GM12878 (cell line): ENCODE data around the gene ISLR. TPM values are rescaled to one million over a fixed set of nuclear protein-coding genes. Genes with fewer than 3 reads are reported as not detected.

Experiments used
- ATAC-seq: fragments of 200-7000 bp; cut with Tn5 transposase; 3 replicates; pipeline ENCODE4 v1.9.1; 2020; ENCODE audit warnings: mild to moderate bottlenecking, moderate library complexity
- BruUV-seq: library from RNA; stranded (reverse); fragments of 400-500 nt; replicated peaks from 2 replicates; lab custom pipeline; 2021; lab: Mats Ljungman, UMichigan
- CTCF ChIA-PET: fragments of 300-600 bp; sonication (Branson Sonifier 250); formaldehyde crosslinking; extraction: SDS; loops from one replicate; lab custom pipeline; 2021; ENCODE audit warnings: inconsistent platforms; lab: Yijun Ruan, JAX
- POLR2A ChIA-PET: fragments of 350-600 bp; formaldehyde crosslinking; extraction: SDS; loops from one replicate; lab custom pipeline; 2021; ENCODE audit warnings: inconsistent platforms; lab: Charles Lee
- RAD21 ChIA-PET: fragments of 300-600 bp; sonication (Branson Sonifier 250); formaldehyde crosslinking; loops from one replicate; lab custom pipeline; 2023; ENCODE audit warnings: antibody characterized with exemption; ENCODE audit not compliant: unreplicated experiment; lab: Charles Lee
- SMC1A ChIA-PET: fragments of 300-600 bp; sonication (Branson Sonifier 250); formaldehyde crosslinking; loops from one replicate; lab custom pipeline; 2023; ENCODE audit not compliant: unreplicated experiment, uncharacterized antibody; lab: Charles Lee
- DNase-seq: peaks from one replicate; pipeline ENCODE4 v3.0.0-alpha.2; 2011; ENCODE audit warnings: low read depth, low spot score
- FAIRE-seq: peaks from 3 replicates; lab custom pipeline; 2011; peaks lifted over from hg19 to GRCh38; lab: Jason Lieb, UNC
- H2AFZ ChIP-seq: 2 replicates; pipeline ENCODE4 v1.6.0; 2011; ENCODE audit warnings: low read depth, low read length, control low read depth; ENCODE audit not compliant: control insufficient read depth
- H3K27ac ChIP-seq: 2 replicates; pipeline ENCODE4 v1.5.1; 2011; ENCODE audit warnings: control low read depth; ENCODE audit not compliant: control insufficient read depth, insufficient read depth
- H3K27me3 ChIP-seq, 2 experiments: replicated peaks in 1 of 2; 2 replicates each; pipeline versions ENCODE4 v1.6.0 to v1.6.1; 2011; ENCODE audit warnings: low read length in 1 of 2; ENCODE audit not compliant: control insufficient read depth in 2 of 2, insufficient read depth in 2 of 2
- H3K36me3 ChIP-seq, 2 experiments: 2 replicates each; pipeline ENCODE4 v1.5.1; 2011; ENCODE audit warnings: low read length in 1 of 2; ENCODE audit not compliant: control insufficient read depth in 2 of 2, insufficient read depth in 2 of 2
- H3K4me1 ChIP-seq: 2 replicates; pipeline ENCODE4 v1.6.1; 2011; ENCODE audit warnings: mild to moderate bottlenecking, low read length, moderate library complexity, mixed read lengths; ENCODE audit not compliant: control insufficient read depth, insufficient read depth
- H3K4me2 ChIP-seq: 2 replicates; pipeline ENCODE4 v1.6.0; 2011; ENCODE audit warnings: control low read depth; ENCODE audit not compliant: control insufficient read depth, insufficient read depth
- H3K4me3 ChIP-seq: fragments of 200-600 bp; sonication (generic); 2 replicates; pipeline ENCODE4 v1.5.1; 2016
- H3K79me2 ChIP-seq: 2 replicates; pipeline ENCODE4 v1.6.0; 2011; ENCODE audit warnings: low read length; ENCODE audit not compliant: control insufficient read depth, insufficient read depth
- H3K9ac ChIP-seq: 2 replicates; pipeline ENCODE4 v1.8.0; 2011; ENCODE audit warnings: low read length, control low read depth, mixed read lengths; ENCODE audit not compliant: control insufficient read depth, insufficient read depth
- H3K9me3 ChIP-seq: replicated peaks from 3 replicates; pipeline ENCODE4 v1.5.1; 2011; ENCODE audit warnings: mild to moderate bottlenecking, low read length; ENCODE audit not compliant: control insufficient read depth, insufficient read depth
- H4K20me1 ChIP-seq: 2 replicates; pipeline ENCODE4 v1.6.0; 2011; ENCODE audit not compliant: control insufficient read depth, insufficient read depth
- BRCA1 ChIP-seq: IDR thresholded peaks from 2 replicates; pipeline ENCODE4 v1.6.1; 2011; ENCODE audit warnings: low read depth, low read length, improper control_type of control experiment
- CBFB ChIP-seq: IDR thresholded peaks from 2 replicates; pipeline ENCODE4 v1.6.1; 2016; ENCODE audit warnings: antibody characterized with exemption, low read depth
- CBX3 ChIP-seq: fragments of 200-600 bp; sonication (generic); IDR thresholded peaks from 2 replicates; pipeline ENCODE4 v1.6.1; 2016; ENCODE audit warnings: low read depth, borderline replicate concordance
- CHD2 ChIP-seq: IDR thresholded peaks from 2 replicates; pipeline ENCODE4 v1.6.1; 2011; ENCODE audit warnings: low read depth, low read length, improper control_type of control experiment, borderline replicate concordance
- CREM ChIP-seq: IDR thresholded peaks from 2 replicates; pipeline ENCODE4 v1.6.1; 2014; ENCODE audit warnings: antibody characterized with exemption, low read depth
- IKZF1 ChIP-seq: fragments of 450-650 bp; conservative IDR thresholded peaks from 2 replicates; pipeline ENCODE4 v1.6.1; 2017; ENCODE audit warnings: antibody characterized with exemption, mild to moderate bottlenecking
- KLF5 ChIP-seq: fragments of 450-650 bp; IDR thresholded peaks from 2 replicates; pipeline ENCODE4 v1.6.1; 2014; ENCODE audit warnings: mild to moderate bottlenecking; ENCODE audit not compliant: partially characterized antibody
- LARP7 ChIP-seq: fragments of 450-650 bp; IDR thresholded peaks from 2 replicates; pipeline ENCODE4 v1.6.1; 2017; ENCODE audit warnings: mild to moderate bottlenecking
- NFYA ChIP-seq: IDR thresholded peaks from 2 replicates; pipeline ENCODE4 v1.6.1; 2011; ENCODE audit warnings: low read depth, mild to moderate bottlenecking, low read length, improper control_type of control experiment, borderline replicate concordance
- POLR2AphosphoS5 ChIP-seq: IDR thresholded peaks from 2 replicates; pipeline ENCODE4 v1.6.1; 2011; ENCODE audit warnings: mild to moderate bottlenecking, low read length, inconsistent platforms
- SIX5 ChIP-seq: IDR thresholded peaks from 2 replicates; pipeline ENCODE4 v1.6.1; 2011; ENCODE audit warnings: mild to moderate bottlenecking, low read depth, low read length, moderate library complexity; ENCODE audit not compliant: severe bottlenecking
- TBL1XR1 ChIP-seq: IDR thresholded peaks from 2 replicates; pipeline ENCODE4 v1.6.1; 2012; ENCODE audit warnings: low read depth, low read length, improper control_type of control experiment
- ZNF274 ChIP-seq: IDR thresholded peaks from one replicate; pipeline ENCODE4 v1.8.0; 2011; ENCODE audit not compliant: insufficient read length, insufficient read depth
- WGBS: methylation state at CpG from one replicate; pipeline ENCODE4 v1.1.6; 2016; ENCODE audit warnings: low lambda C conversion rate; ENCODE audit not compliant: insufficient replicate concordance, insufficient coverage; ENCODE audit errors: missing lambda C conversion rate; 5-methylcytosine and 5-hydroxymethylcytosine counted together
- in situ Hi-C: fragments of 300-500 bp; cut with MboI; formaldehyde crosslinking; loops from 9 replicates; pipeline ENCODE4 v1.14.3; 2018; ENCODE audit warnings: mixed read lengths
- intact Hi-C: fragments of 100-400 bp; cut with micrococcal nuclease; formaldehyde crosslinking; loops from one replicate; pipeline ENCODE4 v1.14.2; 2022; ENCODE audit not compliant: unreplicated experiment
- polyA plus RNA-seq, 11 experiments: library from polyadenylated mRNA; depleted of rRNA in 4 of 11; unstranded in 6 of 11; stranded (reverse) in 5 of 11; fragments of >200 nt; fragmentation: Nextera tagmentation in 4 of 11; fragmentation: Illumina TruSeq in 1 of 11; extraction: Ambion mirVana in 4 of 11; extraction: Trizol in 1 of 11; gene quantifications; 1 replicate in 1 of 11; 2 replicates in 10 of 11; pipeline versions ENCODE4 v1.2.1 to v1.2.3, GENCODE V29; 2011 to 2016; ENCODE audit warnings: inconsistent platforms in 2 of 11, missing spikeins in 2 of 11, low read depth in 1 of 11
- total RNA-seq, 4 experiments: library from RNA; depleted of rRNA in 3 of 4; stranded (reverse); fragments of >200 nt in 3 of 4; fragmentation: Illumina TruSeq in 1 of 4; extraction: Trizol in 1 of 4; gene quantifications; 2 replicates each; pipeline versions ENCODE4 v1.2.1 to v1.2.3, GENCODE V29; 2013 to 2021

Gene ISLR
- total and polyA plus RNA-seq, 10 of the 15 experiments (the other 5 are each of a cell fraction or from before 2014, with no cell fraction given), result 0.03 to 1.8 (median 0.54) TPM

DNA sequence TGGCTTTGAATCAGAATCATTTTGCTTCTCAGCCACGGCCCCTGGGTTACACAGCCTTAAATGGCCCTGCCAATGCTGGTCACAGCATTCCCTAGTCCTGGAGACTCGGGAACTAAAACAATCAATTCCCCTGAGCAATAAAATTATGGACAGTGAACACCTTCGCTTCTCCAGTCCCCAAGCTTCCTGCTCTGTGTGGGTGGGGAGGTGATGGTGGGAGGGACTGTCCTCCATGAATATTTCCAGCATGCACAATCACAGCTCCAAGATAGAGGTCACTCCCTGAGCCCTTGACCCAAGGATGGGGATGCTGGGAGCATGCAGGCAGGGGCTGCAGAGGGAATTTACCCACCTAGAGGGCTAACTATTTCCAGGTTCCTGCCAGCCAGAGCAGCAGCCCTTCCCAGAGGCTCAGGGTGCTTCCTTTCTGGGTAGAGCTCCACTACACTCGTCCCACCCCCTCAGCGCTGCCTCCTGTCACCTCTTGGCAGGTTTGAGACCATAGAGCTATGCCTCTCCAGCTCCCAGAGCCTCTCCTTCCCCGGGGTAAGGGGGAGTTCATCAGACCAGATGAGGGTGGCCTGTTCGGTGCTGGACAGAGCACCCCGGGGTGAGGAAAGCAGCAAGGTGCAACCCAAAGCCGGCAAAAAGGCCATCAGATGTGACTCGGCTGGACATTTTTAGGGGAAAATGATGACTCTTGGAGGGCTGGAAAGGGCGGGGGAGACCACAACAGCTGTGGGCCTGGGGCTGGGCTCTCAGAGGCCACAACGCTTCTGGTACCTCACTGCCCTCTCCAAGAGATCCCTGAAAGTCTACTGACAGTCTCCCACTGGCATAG is 48.1 kb downstream of the ISLR start:
- ChIA-PET CTCF (no interaction called here), POLR2A (no interaction called here)
- TF ChIP-seq SIX5 (no peak), BRCA1 (no peak), KLF5 (no peak), NFYA (no peak), POLR2AphosphoS5 (no peak), LARP7 (no peak), CHD2 (no peak), CREM (no peak), CBX3 (no peak), TBL1XR1 (no peak), IKZF1 (no peak), ZNF274 (no peak), CBFB (no peak)
- TF ChIP-seq, all 136 proteins: peak for 0
- intact Hi-C loops, result no loop called here
- in situ Hi-C loops, result no loop called here
- Histone ChIP-seq H3K4me3 (no peak overlapping the region), H3K9ac (no peak overlapping the region), H4K20me1 (no peaks in the 10 kb centered on the region), H2AFZ (no peak overlapping the region), H3K4me1 (no peaks in the 10 kb centered on the region), H3K36me3 (no peaks in the 10 kb centered on the region), H3K27me3 (peaks cover 0 to 11% of the 10 kb centered on the region in 2 experiments; a peak in 2 of 4 replicates), H3K79me2 (no peaks in the 10 kb centered on the region), H3K4me2 (no peak overlapping the region), H3K27ac (no peak overlapping the region), H3K9me3 (no peaks in the 10 kb centered on the region)
- no TSS peak for BruUV-seq
- DNase-seq (no peak), ATAC-seq (no peak; the same call in 2 of the 3 replicates), FAIRE-seq (no peak)
- WGBS, result 11% methylated on average over 12 of the region's 12 CpGs
- ChIA-PET SMC1A (no interaction called here), RAD21 (no interaction called here)
